LoVo (cell line): Measurements from ENCODE around the gene TMEM272.

Experiments
- DNase-seq: peaks from one replicate; pipeline ENCODE4 v3.0.0-alpha.2; 2016; ENCODE audit warnings: low spot score

The TMEM272 gene

DNA sequence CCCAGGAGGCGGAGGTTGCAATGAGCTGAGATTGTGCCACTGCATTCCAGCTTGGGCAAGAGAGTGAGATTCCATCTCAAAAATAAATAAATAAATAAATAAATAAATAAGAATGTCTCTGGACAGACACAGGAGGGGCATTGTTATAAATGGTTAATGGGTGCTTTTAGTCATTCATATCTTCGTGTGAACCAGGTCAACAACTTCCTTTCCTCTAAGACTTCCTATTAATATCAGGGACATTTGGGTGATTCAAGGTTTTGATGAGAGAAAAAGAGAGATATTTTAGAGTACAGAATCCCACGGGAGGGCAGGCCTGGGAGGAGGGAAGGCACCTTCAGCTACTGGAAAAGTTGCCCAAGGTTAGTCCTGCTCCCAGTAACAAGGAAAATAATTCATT lies 64.9 kb downstream of the TMEM272 start:
- no peak for DNase-seq

DNA sequence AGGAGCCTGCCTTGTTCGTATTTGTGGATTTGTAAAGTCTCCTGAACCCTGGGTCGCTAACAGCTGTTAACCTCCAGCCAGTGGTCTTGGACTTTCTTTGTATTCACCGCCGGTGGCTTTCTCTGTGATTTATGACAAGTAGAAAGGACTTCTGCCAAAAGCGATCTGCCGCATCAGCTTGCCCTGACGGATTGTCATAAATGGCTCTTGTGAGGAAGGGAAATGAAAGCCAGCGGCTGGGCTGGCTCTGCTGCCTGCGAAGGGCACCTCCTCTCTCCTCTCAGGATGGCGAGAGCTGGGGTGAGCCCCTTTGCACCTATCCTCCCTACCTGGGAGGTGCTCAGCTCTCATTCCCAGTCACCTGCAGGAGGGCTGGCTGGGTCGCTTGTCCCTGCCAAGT lies 66.6 kb downstream of the TMEM272 start:
- no peak for DNase-seq

DNA sequence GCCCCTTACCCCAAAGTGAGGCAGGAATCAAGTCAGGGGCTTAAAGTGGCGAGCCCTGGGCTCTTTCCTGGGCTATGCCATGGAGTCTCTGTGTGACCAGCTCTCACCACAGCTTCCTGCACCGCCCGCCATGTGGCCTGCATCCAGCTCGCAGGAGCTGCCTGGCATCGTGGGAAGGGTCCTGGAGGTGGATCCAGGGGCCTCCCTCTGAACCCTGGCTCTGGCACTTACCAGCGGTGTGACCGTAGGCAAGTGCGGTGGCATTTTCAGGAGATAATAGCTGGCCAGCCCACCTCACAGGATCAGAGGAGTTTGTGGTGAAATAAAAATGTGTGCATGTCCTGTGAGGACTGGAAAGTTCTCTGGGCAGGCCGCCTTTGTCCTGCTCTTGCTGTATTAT lies 67.1 kb downstream of the TMEM272 start:
- DNase-seq: no peak

DNA sequence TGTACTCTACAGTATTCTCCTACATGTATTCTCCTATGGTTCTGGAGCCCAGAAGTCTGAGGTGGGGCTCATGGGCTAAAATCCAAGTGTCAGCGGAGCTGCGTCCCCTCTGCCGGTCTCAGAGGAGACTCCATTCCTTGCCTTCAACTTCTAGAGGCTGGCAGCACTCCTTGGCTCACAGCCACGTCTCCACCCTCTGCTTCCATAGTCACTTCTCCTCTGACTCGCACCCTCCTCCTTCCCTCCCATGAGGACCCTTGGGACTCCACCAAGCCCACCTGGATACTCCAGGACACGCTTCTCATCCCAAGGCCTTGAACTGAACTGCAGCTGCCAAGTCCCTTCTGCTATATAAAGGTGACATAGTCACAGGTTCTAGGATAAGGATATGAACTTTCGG lies 68.8 kb downstream of the TMEM272 start:
- no peak for DNase-seq

DNA sequence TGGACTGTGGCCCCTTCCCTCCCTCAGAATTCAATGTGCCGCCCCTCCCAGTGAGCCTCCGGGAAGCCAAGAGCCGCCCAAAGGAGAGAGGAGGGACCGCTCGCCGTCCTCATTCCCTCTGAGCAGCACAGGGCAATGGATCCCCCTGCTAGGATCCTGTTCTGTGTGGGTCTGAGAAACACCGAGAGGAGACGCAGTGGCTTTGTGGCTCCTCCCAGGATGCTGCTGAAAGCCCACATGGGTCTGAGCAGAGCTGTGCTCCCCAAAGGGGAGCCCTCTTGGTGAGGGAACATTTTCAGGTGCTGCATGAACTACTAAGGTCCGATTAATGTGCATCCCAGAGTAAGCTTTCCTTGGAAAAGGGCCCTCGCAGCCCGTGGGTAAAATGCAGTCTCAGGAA lies 71.5 kb downstream of the TMEM272 start:
- no peak for DNase-seq

DNA sequence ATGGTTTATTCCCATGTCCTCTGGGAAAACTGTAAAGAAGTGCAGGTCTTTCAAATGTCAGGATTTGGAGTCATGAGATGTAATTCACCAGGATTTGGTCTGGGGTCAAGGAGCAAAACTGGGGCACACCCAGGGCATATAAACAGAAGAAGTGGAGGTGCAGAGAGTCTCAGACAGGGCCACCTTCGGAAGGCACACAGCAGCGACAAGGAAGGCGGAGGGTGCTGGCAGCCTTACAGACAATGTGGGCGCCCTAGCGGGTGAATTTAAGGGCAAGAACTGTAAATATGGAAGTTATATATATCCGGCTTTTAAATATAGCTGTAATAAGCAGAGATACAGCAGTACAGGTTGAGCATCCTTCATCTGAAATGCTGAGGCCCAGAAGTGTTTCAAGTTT lies 72.2 kb downstream of the TMEM272 start:
- no peak for DNase-seq

DNA sequence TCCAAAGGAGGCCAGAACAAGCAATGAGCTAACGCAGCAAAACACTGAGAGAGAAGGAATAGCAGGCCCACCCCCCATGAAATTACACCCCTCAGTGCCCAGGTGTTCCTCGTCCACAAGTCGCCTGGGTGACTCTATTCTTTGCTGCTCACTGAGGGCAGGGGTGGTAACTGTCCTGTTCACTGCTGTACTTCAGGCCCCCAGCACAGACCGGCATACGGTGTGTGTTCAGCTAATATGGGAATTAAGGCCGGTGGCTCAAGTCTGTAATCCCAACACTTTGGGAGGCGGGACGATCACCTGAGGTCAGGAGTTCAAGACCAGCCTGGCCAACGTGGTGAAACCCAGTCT lies 72.9 kb downstream of the TMEM272 start:
- no peak for DNase-seq

DNA sequence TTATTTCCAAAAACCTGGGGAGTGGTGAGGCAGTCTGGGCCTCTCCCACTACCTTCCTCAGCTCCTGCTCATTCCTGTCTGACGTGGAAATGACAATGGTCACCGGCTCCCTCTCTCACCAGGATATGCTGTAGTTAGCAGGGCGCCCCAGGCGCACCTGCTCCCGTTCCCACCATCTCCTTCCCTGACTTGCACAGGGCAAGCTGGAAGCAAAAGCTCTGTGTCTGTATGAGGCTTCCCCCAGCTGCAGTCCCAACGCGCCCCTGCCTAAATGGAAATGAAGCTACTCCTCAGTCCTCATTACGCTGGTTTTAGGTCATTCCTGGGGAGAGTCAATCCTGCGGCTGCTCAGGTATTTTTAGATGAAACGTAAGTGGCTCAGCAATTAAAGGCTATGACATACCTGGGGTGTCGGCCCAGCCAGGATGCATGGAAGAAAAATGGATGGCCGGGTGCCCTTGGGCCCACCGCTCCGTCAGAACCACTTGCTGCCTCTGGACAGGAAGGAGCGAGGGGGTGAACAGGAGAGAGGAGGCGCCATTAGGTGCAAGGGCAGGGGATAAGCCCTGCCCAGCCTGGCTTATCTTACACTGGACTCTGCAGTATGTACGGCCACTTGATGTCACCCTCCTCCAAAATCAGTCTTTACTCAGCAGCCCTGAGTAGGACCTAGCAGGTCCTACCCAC lies 73.4 kb downstream of the TMEM272 start:
- no peak for DNase-seq

DNA sequence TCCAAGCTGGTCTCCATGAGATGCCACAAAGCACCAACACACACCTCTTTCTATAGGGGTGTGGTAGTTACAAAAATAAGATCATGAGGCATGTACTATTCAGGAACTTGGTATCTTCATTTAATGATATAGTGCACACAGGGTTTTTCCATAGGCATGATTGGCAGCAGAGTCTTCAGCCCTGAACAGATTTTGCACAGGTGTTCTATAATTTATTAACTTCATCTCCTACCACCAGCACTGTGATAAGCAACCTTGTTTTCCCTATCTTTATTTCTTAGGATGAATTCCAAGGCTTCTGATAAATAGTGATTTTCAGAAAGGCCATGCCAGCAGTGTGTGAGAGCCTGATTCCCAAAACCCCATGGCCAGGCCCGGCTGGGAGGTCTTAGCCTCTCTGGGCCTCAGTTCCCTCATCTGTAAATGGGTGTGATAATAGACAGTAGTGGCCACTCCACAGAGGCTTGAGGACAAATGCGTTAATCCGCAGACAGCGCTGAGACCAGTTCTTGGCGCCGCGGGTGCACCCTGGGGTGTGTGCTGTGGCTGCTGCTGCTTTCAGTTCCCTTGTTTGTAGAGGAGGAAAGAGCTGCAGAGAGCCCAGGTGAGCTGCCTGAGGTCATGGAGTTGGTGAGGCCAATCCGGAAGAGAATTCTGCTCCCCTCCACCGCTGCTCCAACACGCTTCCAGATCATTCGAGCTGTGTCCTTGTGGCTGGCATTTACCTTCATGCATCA lies 74.1 kb downstream of the TMEM272 start:
- no peak for DNase-seq

DNA sequence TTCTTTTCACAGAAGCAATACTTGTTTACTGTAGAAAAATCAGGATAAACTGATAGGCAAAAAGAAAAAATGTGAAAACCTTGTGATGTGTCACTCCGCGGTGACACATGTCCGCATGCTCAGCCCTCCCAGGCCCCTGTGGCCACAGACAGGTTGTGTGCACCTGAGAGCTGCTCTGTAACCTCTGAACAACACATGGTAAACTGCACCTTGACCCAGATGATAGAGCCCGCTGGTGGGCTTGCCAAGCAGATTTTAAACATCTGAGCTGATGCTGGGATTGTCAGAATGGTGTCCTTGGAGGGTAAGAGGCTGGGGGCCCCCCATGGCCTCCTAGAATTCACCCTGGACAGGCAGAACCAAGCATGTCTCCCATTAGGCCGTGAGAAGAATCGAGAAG lies 74.8 kb downstream of the TMEM272 start:
- DNase-seq: no peak

DNA sequence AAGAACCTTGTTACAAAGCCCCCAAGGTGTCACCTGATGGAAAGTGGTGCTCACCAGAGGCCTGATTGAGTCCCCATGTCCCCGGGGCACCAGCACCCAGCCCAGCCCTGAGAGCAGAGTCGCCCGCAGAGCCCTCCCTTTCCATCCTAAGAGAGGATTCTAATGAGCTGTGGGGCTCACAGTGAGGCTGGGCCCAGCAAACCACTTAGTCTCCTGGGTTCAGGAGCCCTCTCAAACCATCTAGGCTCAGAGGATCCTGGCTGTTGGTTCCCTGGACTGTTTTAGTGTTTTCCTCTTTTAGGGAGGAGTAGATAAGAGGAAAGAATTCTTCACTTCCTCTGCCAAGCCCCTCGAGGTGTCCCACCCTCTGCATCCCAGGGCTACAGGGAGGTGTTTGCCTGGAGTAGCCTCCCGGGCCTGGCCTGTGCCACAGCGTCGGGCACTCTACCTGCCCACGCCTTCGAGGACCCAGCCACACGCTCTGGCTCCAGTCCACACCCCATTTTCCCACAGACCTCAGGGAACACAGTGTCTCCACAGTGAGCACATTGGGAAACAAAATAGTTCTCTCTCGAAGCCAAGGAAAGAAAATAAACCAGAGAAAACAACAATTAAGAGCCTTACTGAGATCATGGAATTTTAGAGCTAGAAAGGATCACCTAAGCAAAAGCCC lies 75.4 kb downstream of the TMEM272 start:
- no peak for DNase-seq

DNA sequence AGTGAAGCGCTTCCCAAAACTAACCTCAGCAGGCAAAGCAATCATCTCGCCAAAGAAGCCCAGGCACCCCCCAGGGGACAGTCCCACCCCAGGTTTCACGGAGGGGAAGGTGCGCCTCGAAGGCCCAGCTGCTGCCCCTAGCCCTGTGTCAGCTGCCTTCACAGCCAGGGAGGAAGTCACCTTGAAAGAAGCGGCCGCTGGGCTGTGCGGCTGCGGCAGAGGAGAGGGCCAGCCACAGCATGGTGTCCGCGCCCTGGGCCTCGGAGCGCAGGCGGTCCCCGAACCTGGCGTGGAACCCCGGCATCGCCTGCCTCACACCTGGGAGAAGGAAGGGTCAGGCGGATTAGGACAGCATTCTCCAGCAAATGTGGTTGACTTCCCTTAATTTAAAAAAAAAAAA lies 76.0 kb downstream of the TMEM272 start:
- no peak for DNase-seq

DNA sequence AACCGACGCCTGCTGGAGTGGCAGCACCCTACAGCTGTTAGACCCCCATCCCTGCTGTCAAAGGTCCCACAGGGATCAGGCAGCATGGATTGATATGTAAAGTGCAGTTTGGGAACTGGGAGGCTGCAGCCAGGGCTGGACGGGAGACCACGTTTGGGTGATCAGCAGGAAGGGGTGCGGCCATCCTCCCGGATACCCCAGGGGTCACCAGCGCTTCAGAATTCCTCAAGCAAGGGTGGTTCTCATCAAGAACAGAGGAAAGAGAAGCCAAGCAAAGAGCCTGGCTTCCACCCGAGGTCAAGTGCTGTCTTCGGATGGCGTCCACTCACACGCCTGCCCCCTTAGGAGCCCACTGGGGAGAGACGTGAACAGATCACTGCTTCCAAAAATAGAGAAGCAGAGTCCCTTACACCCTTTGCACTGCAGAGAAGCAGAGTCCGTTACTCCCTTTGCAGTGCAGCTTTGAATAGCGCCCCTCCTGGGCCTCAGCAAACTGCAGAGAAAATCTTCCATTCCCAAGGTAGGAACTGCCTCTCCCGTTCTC lies 76.5 kb downstream of the TMEM272 start:
- DNase-seq: no peak

DNA sequence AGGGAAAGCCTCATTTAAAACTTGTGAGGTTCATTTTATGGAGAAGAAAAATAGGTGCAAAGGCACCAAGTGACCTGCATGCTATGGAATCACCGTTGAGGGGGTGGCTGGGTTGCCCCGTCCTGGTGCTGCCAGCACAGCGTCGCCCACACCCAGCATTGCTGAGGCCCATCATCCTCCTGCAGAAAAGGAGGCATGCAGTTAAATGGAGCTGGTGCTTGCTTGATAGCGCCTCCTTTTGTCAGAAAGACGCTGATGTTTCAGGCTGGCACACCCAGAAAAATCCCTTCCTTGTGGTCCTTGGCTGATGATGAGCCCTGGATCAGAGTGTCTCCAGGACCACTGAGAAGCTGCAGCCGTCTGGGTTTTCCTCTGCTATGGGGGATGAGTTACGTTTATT lies 77.9 kb downstream of the TMEM272 start:
- no peak for DNase-seq

DNA sequence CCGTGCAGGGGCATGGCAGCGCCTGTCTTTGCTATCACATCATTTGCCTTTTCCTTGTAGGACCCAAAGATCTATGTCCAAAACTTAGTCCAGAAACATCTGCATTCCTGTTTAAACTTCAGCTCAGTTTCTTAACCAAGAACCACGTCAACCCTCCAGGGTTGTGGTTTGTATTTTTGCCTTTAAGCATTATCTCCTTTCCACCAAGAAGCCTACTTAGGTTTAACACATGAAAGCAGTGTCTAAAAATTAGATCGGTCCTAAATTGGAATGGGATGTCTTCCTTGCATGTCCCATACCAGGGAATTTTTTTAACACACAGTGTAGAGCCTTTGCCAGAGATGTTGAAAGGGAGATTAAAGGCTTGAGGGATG lies 79.8 kb downstream of the TMEM272 start:
- no peak for DNase-seq

DNA sequence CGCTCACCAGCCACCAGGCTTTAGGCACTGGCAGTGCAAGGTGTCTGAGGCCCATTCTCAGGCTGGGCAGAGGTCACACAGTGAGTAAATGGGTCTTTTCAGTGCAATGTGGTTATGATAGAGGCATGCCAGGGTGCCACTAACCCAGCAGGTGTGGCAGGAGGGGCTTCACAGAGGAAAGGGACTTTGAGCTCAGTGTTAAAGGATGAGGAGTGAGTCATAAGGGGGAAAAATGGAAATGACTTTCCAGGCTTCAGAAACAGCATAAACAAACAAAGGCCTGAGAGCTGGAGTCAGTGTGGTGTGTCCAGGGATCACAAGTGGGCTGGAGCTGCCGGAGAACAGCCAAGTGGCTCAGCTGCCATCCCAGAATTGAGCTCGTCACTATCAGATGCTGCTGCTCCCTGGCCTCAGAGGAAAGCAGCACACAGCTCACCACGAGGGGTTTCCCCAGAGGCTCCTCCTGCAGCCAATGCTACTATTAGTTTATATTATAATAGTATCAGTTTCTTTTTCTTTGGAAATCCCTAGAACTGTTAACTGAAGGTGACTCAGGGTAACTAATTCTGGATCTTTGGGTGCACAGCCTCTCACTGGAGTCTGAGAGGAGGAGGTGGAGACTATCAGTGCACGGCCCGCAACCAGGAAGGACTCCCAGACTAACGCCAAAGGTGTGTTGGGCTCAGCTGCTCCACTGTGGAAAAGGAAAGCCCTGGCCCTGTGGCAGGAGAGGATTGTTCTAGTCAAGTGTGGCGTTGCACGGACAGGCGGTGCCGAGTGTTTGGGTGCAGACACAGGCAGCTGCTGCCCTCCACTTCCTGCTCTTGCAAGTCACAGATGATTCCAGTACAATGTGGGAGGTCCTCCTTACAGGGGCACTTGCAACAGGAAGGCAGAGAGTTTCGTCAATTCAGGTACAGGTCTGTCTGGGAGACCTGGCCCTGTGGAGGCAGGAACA lies 80.5 kb downstream of the TMEM272 start:
- DNase-seq: peak; percentile 79

DNA sequence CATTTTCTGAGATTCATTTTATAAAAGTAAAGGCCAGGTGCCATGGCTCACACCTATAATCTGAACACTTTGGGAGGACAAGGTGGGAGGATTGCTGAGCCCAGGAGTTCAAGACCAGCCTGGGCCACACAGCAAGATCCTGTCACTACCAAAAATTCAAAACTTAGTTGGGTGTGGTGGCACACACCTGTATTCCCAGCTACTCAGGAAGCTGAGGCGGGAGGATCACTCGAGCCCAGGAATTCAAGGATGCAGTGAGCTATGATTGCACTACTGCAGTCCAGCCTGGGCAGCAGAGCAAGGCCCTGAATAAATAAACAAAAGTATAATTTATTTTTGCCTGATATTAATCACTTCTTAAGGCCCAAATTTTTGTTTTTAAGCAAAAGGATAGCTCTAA lies 81.5 kb downstream of the TMEM272 start:
- DNase-seq: no peak
